Left ventricle myocardium inferior (tissue), 1 donor: ENCODE data around the gene MUC16. TPM values are rescaled to one million over a fixed set of nuclear protein-coding genes. Genes with fewer than 3 reads are reported as not detected.
"Not testable (repeated sequence)": the region's sequence is repeated elsewhere in the genome, so short reads cannot be mapped to it uniquely, and the experiment has no call there.

ENCODE experiments used
- DNase-seq: peaks from one replicate; pipeline ENCODE4 v3.0.0-alpha.2; 2020
- H3K27ac ChIP-seq: fragments of 200-600 bp; replicated peaks from 2 replicates; pipeline ENCODE4 v1.8.0; 2021
- H3K27me3 ChIP-seq: fragments of 200-600 bp; 2 replicates; pipeline ENCODE4 v1.8.0; 2021; ENCODE audit warnings: low read depth
- H3K36me3 ChIP-seq: fragments of 200-600 bp; 2 replicates; pipeline ENCODE4 v1.8.0; 2021
- H3K4me1 ChIP-seq: fragments of 200-600 bp; 2 replicates; pipeline ENCODE4 v1.8.0; 2021
- H3K4me3 ChIP-seq: fragments of 200-600 bp; 2 replicates; pipeline ENCODE4 v1.8.0; 2021; ENCODE audit warnings: mild to moderate bottlenecking, moderate library complexity
- H3K9me3 ChIP-seq: fragments of 200-600 bp; replicated peaks from 2 replicates; pipeline ENCODE4 v1.8.0; 2021
- CTCF ChIP-seq: fragments of 200-600 bp; IDR thresholded peaks from 2 replicates; pipeline ENCODE4 v1.8.0; 2021; ENCODE audit warnings: antibody characterized with exemption, mild to moderate bottlenecking, borderline replicate concordance
- intact Hi-C: fragments of 100-400 bp; cut with micrococcal nuclease; formaldehyde crosslinking; loops from one replicate; pipeline ENCODE4 v1.11.0; 2022
- long read RNA-seq: library from polyadenylated mRNA; unstranded; transcript quantifications from one replicate; pipeline ENCODE4 v2.0.0, GENCODE V29; 2021
- total RNA-seq: library from RNA; stranded (reverse); fragmentation: NEBNext Ultra II Directional; extraction: Animal tissue kit (Norgen Biotek cat#: 25700); gene quantifications from one replicate; pipeline ENCODE4 v1.2.1, GENCODE V29; 2021
- donor health status: DM: no; HTN: yes; CAD: no; lungs with severe emphysema.

MUC16 gene
- total RNA-seq: not detected
- long read RNA-seq: 0 reads

- TF ChIP-seq CTCF: no peak
- H3K27me3 ChIP-seq: peaks cover 52% of the 10 kb centered on the region
- H3K4me3 ChIP-seq: no peak within 1 kb of the TSS
- intact Hi-C loops: no loop called here
- H3K4me1 ChIP-seq: no peaks in the 10 kb centered on the region
- no peaks in the 10 kb centered on the region for H3K36me3 ChIP-seq
- no peak within 1 kb of the TSS for H3K27ac ChIP-seq
- H3K9me3 ChIP-seq: peaks cover 6% of the 10 kb centered on the region
- DNase-seq: no peak
These were observed at the start of gene MUC16 for GRCh38 chr19:9009935-9010651. MUC16 (minus strand) TSS chr19:9010409.

DNA sequence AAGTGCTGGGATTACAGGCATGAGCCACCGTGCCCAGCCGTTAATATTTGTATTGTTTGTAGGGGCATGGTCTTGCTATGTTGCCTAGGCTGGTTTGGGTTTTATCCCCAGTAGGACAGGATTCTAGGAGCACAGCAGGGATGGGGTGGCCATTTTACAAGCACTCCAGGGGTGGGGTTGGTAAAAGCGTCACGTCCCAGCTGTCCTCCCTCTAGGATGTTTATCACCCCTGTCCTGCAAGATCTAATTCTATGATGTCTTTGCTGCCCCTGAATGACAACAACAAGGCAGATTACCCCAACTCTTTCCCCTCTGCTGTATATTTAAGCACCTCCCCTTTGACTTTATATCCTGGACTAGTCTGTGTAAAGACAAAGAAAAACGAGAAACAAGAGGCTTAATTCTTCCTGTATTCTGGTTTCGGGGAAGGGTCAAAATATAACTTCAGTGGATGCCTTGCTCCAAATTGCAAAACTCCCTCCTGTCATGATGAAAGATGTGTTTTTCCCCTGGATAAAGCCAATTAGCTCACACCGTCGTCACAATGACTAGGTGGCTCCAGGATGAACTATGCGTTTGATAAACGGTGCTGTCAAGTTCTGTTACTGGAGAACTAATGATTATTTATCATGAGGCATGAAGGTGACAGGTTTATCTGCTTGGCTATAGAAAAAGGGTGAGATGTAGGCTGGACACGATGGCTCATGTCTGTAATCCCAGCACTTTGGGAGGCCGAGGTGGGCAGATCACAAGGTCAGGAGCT lies 48.9 kb upstream of the MUC16 start:
- Histone ChIP-seq H3K27me3 (peaks cover 27% of the 10 kb centered on the region), H3K4me1 (no peaks in the 10 kb centered on the region), H3K9me3 (no peaks in the 10 kb centered on the region), H3K36me3 (no peaks in the 10 kb centered on the region), H3K27ac (no peak overlapping the region), H3K4me3 (no peak overlapping the region)
- no peak for DNase-seq
- no peak for TF ChIP-seq CTCF
- intact Hi-C loops: no loop called here

DNA sequence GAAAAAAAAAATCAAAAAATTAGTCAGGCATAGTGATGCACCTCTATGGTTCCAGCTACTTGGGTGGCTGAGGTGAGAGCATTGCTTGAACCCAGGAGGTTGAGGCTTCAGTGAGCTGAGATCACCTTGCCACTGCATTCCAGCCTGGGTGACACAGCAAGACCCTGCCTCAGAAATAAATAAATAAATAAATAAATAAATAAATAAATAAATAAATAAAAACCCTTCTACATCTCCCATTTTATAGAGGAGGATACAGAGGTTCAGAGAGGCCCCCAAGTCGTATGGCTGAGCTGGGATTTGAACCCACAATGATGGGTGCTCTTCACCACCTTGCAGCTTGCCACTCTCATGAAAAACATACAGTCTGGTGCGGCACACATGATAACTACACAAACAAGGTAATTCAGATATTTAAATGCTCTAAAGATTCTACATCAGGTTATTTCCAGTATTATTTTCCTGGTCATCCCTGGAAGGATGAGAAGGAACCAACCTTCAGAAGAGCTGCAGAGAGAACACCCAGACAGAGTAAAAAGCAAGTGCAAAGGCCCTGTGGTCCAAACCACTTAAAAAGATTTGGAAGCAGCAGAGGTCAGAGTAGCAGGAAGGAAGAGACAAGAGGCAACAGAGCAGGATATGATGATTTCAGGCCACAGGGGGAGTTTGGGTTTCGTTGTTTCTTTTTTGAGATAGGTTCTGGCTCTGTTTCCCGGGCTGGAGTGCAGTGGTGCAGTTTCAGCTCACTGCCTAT lies 47.5 kb upstream of the MUC16 start:
- intact Hi-C loops: no loop called here
- Histone ChIP-seq H3K4me3 (no peak overlapping the region), H3K9me3 (no peaks in the 10 kb centered on the region), H3K36me3 (no peaks in the 10 kb centered on the region), H3K27me3 (peaks cover 40% of the 10 kb centered on the region), H3K4me1 (no peaks in the 10 kb centered on the region), H3K27ac (no peak overlapping the region)
- TF ChIP-seq CTCF: no peak
- DNase-seq: no peak

DNA sequence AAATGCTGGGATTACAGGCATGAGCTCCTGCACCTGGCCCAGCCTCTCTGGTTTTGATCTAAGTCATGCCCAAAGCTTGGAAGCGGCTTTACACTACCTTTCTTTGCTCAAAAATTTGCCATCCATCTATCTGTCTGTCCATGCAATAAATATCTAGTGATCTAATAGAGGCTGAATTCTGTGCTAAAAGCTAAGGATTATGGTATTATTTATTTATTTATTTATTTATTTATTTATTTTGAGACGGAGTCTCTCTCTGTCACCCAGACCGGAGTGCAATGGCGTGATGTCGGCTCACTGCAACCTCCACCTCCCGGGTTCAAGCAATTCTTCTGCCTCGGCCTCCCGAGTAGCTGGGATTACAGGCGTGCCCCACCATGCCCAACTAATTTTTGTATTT lies 45.9 kb upstream of the MUC16 start:
- peaks cover 54% of the 10 kb centered on the region for H3K27me3 ChIP-seq
- H3K9me3 ChIP-seq: not testable (repeated sequence)

GRCh38 chr19:9054765-9055164 lies 44.6 kb upstream of the MUC16 start:
- Histone ChIP-seq H3K27ac (no peak overlapping the region), H3K27me3 (peaks cover 54% of the 10 kb centered on the region), H3K4me1 (no peaks in the 10 kb centered on the region), H3K36me3 (no peaks in the 10 kb centered on the region), H3K9me3 (no peaks in the 10 kb centered on the region), H3K4me3 (no peak overlapping the region)
- no peak for DNase-seq
- TF ChIP-seq CTCF: no peak
- intact Hi-C loops: no loop called here

More for the DNA sequence above, 45.9 kb upstream of the MUC16 start:
- H3K36me3 ChIP-seq, H3K4me3 ChIP-seq, intact Hi-C loops, DNase-seq, H3K4me1 ChIP-seq, H3K27ac ChIP-seq: not testable (repeated sequence)
